Stimulated activated CD8-positive, alpha-beta memory T cell treated with anti-CD3 and anti-CD28 coated beads, Interleukin-7, amount 100 ng/mL, for 24 hours (primary cell): ENCODE results near the gene PTPRJ.

ENCODE experiments used
- DNase-seq: peaks from one replicate; pipeline ENCODE4 v3.0.0-alpha.2; 2020; ENCODE audit warnings: low read depth

PTPRJ gene

DNA sequence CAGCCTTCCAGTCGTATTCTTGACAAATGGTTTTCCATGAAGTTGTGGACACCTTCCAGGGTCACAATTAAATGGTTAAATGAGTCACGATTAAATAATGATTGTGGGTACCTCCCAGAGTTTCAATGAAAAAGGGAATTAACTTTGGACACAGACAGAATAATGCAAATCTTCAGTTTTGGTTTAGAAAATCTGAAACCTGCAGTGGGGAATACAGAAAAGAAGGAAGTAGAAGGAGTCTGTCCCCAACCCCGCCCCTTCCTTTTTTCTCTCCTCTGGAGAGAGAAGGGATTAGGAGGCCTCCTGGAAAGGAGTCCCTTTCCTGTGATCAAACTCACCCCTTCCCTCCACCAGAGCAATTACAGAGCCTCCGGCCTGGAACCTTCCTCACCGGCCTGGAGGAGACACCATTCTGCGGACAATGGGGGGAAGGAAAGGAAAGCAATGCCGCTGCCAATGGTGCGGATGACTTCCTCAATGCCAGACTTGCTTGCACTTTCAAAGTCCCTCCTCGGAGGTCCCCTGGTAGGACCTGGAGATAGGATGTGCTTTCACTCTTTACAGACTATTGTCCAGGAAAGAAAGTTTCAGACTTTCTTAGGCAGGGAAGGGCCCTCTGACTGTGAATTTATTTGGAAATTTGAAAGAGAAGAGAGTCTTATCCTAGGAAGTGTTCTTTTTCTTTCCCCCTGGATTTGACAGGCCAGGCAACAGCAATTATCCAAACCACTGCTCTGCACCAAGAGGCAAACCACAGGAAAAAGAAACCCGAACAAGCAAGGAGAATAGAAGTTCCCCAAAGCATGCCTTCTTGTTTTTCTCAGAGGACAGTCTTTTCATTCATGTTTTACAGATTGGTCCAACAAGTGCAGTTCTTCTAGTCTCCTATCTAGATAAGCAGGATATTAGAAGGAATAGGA, 86.8 kb downstream of the PTPRJ start:
- no peak for DNase-seq

DNA sequence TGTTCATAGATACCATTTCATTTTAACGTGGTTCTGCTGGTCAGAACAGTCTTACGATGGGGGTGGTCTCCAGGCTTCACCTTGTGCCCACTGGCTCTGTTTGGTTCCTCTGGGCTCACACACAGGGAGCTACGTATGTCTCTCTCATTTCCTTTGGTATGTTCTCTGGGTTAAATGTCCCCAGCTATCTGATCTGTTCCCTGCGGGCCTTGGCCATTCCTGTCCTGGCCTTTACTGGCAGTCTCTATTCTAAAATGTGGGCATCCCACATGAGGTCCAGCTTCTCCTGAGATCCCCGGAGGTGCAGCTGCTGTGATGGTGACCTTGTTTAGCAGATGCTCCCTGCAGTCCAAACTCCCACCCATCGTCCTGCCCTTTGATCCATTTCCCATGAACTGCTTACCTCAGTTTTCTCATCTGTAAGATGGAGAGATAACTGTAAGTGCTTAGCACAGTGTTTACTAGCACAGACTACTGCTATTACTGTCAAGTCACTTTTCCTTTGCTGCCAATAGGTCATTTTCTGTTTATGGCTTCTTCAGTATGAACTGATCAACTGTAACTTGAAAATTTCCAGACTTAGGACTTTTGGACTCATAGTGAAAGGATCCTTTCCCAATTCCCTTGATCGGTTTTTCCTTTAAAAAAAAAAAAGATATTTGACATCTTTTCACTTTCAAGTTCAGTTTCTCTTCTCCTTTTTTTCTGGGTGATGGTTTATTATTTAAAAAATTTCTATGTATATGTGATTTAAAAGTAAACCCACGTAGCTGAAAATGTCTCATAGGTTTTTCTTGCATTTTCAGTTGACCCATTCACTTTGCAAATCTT, 92.9 kb downstream of the PTPRJ start:
- DNase-seq: no peak

GRCh38 chr11:48074425-48075181, 94.2 kb downstream of the PTPRJ start:
- no peak for DNase-seq

GRCh38 chr11:48075637-48076036, 95.3 kb downstream of the PTPRJ start:
- no peak for DNase-seq

DNA sequence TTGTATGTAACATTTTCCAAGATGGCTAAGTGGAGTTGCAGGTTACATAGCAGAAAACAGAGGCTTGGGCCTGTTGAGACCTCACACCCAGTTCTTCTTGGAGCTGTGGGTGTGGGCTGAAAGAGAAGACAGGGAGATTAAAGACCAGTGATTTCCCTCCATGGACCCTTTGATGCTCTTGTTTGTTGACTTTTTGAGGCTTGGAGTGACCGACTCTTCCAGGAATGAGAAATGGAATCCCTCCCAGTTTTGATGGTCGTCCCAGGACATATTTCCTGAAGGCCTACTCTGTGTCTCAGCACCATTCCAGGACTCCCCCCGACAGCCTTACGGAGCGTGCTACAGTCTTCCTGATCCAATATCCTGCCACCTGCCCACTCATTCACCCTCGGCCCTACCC, 96.9 kb downstream of the PTPRJ start:
- no peak for DNase-seq

- DNase-seq: no peak
Measured at GRCh38 chr11:48078689-48079088, 98.3 kb downstream of the PTPRJ start.

DNA sequence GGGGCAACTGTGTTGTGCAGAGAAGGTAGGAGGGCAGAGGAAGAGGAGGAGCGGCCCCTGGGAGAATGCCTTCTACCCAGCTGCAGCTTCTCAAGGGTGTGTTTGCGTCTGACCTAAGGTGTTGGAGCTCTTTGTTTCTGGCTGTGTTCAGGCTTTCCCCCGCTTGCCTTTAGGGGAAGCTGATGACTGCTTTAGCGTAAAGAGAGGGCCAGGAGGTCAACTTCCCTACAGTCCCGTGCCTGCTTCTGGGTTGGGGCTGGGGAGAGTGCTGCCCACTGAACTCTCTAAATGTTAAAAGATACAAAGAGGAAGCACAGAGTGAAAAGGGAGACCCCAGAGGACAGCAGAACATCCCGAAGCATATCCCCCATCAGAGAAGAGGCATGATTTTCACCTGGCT, 99.2 kb downstream of the PTPRJ start:
- no peak for DNase-seq

GRCh38 chr11:48080301-48080861, 100.0 kb downstream of the PTPRJ start:
- no peak for DNase-seq

DNA sequence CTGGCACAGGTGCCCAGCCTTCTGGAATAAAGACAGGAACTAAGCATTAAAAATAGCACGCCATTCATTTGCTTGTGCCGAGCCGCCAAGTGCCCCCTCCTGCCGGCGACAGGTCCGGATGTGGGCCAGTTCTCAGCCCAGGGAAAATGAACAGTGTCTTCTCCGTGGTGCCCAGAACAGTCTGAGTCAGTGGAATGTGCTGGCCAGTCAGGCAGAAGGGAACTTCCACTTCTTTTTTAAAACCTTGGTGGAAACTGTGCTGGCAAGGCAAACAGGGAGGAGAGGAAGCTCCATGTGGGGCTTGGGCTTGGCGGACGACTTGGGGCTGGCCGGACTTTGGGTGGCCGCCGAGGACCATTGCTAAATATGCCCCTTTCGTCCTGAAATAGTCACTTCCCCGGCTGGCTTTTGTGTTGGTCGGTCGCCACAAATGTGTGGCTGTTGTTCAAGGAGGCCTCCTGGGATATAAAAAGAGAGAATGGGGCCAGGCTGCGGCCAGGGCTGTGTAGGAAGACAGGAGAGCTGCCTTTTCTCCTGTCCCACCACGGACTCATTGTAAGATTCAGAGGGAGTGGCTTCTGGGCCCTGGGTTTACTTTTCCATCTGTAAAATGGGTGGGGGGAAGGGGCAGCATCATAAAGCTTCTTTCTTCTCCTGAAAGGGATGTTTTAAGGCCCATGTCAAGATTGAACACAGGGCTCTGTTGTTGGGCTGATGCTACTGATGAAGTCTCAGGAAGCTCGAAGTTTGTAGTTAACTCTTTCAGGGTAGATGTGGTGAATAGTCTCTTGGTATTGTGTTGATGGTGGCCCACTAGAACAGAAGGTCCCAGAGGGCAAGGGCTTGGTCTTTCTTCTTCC, 101.0 kb downstream of the PTPRJ start:
- no peak for DNase-seq

GRCh38 chr11:48082771-48083170, 102.4 kb downstream of the PTPRJ start:
- no peak for DNase-seq

DNA sequence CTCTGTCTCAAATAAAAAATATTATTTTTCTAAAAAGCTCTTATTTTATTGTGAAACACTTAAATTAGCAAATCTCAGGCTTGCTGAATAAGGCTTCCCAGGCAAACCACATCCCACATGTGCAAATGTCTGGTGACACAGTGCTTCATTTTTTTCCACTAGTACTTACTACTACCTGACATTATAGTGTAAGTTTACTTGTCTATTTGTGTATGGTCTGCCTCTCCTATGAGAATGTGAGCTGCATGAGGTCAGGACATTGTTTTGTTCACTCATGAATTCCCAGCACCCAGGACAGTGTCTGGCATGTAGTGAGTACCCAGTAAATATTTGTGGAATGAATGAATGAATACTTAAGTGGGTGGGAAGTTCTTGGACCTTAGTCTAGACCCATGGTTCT, 103.1 kb downstream of the PTPRJ start:
- DNase-seq: no peak

DNA sequence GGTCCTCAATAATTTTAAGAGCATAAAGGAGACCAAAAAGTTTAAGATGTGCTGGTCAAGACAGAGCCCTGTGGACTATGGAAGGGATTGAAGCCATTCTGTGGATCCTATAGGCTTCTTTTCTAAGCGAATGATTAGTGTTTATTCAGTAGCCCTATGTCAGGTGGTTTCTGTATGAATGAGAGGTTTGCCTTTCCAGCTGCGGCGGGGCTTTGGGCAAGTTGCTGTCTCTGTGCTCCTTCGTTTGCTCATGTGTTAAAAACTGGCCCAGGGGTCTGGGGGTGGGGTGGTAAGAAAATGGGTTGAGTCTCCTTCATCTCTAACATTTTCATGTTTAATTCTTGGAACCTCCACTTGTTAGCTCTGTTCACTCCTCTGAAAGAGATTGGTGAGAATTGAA, 105.3 kb downstream of the PTPRJ start:
- no peak for DNase-seq

DNA sequence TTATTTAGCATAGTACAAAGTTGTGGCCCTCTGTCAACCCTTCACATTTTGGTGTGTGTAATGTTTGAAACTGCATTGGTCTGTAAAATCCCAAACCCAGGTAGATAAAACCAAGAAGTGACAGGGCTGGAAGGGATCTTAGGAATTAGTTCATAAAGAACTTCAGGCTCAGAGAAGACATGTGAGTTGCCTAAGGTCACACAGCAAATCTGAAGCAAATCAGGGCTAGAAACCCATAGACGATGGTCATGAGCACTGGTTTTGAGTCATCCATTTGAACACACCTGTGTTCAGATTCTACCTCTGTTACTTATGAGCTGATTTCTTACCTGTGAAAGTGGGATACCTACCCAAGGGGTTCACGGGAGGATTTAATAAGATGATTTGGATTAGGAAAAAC, 107.1 kb downstream of the PTPRJ start:
- no peak for DNase-seq

DNA sequence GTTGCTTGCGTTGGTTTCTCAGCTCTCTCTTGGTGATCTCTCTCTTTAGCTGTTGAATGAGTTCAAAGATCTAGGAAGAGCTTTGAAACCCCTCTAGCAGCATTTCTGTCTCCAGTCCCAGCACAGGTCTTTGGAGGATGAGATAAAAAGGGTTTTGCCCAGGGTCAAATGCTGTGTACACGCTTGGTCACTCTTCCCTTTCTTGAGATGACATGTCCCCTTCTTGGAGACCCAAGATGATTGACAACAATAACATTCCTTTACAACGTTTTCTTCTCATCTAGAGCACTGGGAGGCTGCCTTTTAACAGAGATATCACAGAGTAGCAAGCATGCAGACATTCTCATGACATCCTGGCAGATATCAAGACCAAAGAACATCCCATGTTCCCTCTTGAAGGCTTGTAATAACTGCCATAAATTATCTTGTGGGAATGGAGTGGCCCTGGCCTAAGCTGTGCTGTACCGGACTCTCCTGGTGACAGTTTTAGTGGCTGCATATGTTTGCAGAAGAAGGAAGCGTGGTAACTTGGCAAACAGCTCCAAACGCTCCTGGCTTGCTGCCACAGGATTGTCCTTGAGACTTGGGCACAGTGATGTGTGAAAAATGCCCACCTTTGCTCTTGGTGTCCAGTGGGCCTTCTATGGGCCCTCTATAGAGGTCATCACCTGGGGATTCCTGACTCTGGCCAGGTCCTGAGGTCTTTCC, 107.8 kb downstream of the PTPRJ start:
- DNase-seq: no peak

DNA sequence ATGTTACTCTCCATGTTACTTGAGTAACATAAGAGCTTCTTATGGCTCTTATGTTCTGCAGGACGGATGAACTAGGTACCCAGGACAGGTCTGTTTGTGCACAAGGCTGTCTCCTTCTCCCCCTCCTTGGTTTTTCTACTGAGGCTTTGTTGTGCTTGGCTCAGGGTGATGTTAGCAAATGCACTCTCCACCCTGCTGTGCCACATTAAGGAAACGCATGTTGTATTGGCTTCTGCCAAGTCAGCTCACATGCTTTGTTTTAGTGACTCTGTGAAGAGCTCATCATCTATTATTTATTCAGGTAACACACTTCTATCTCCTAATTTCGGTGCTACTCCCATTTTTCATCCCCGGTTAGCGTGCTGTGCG, 108.3 kb downstream of the PTPRJ start:
- DNase-seq: no peak

GRCh38 chr11:48090174-48090573, 109.8 kb downstream of the PTPRJ start:
- no peak for DNase-seq

DNA sequence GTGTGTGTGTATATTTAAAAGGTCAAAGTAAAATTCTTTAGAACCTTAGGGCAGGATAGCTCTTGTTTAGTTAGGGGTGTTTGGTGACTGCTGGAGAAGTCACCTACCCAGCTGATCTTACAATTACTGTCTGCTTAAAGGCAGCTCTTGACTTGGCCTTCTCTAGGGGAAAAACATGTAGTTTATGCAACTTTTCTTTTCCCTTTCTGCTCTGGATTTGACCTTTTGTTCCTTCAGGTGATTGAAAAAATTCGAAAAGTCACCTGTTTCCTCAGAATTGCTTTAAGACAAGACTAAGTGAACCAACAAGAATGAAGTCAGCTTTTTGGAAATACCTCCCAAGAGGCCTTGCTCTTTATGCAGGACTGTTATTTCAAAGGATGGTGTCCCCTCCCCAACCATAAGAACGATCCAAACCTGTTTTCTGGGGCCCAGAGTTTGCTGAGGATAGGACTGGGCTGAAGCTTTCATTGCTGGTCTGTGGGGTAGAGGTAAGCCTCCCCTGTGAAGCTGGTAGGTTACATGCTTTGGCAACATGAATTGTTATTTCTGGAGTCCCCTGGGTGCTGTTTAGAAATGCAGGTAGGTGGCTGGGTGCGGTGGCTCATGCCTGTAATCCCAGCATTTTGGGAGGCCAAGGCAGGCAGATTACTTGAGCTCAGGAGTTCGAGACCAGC, 111.2 kb downstream of the PTPRJ start:
- no peak for DNase-seq

- no peak for DNase-seq
Measured at GRCh38 chr11:48093323-48093722, 113.0 kb downstream of the PTPRJ start.

- no peak for DNase-seq
Measured at GRCh38 chr11:48093795-48094642, 113.7 kb downstream of the PTPRJ start.
